HG03103 (cell line): ENCODE measurements around the gene MORF4L1.
A peak's percentile ranks its signal among the peaks of the same experiment; 100 is the strongest.

Source experiments
- ATAC-seq: cut with Tn5 transposase; IDR thresholded peaks from one replicate; pipeline ENCODE4 v1.9.1; 2021; ENCODE audit warnings: low read depth; ENCODE audit not compliant: unreplicated experiment

MORF4L1 gene

DNA sequence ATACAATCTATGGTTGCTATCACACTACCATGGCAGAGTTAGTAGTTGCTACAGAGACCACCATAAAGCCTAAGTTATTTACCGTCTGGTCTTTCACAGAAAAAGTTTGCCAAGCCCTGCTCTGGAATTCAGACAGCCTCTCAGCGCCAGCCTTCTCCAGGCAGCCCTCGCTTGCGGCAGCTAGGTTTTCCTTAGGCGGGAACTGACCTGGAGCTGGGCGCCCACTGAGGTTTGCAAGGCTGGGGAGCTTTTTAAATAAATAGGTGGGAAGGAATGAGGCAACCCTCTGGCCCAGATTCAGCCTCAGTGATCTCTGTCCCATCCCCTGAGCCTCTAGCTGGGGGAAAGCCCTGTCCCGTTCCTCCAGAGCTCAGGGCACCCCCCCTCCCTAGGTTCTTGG, 71.0 kb downstream of the MORF4L1 start:
- ATAC-seq: no peak

DNA sequence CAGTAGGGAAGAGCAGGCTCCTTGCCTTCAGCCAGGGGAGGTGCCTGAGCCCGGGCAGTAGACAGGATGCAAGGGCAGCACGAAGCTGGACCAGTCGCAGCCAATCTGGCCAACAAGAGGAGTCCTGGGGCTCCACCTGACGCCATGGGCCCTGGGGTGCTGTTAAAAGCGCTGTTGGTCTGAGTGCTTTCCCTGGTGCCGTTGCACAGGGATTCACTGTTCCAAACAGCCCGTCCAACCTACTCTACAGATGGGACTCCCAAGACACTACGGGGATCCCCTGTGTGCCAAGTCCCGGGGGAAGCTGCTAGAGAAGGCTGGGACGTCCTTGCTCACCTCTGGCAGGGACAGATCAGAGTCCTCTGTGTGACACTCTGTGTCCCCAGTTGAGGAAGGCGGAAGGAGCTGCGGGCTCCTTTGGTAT, 71.5 kb downstream of the MORF4L1 start:
- ATAC-seq: peak; percentile 20

GRCh38 chr15:78944669-78945407, 72.1 kb downstream of the MORF4L1 start, which contains the start of gene CTSH:
Gene CTSH, minus strand, starts transcription at chr15:78945046. Its CDS starts 65 bp downstream, at chr15:78944981.
- peak; percentile 46 for ATAC-seq

GRCh38 chr15:78946493-78946892, 73.8 kb downstream of the MORF4L1 start:
- ATAC-seq: no peak

DNA sequence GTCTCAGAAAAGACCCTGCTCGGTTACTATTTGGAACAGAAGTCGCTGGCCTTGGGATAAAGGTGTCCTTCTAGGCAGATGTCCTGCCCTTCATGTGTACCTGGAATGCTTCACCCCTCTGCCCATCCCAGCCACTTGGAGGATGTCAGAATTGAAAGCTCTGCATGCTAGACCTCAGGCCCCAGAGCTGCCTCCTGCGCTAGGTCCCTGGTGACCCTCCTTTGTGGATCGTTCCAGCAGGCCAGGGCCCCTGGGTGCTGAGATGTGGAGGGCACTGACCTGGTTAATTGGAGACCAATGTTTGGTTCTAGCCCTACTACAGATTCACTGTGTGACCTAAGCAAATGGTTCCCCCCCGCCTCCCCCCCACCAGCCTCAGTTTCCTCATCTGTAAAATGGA, 74.8 kb downstream of the MORF4L1 start:
- ATAC-seq: no peak
